GM21360 (cell line): ENCODE measurements around the gene SYTL1.

Experiments used
- ATAC-seq: cut with Tn5 transposase; IDR thresholded peaks from one replicate; pipeline ENCODE4 v1.9.1; 2021; ENCODE audit warnings: mild to moderate bottlenecking, moderate library complexity; ENCODE audit not compliant: unreplicated experiment

SYTL1 gene

DNA sequence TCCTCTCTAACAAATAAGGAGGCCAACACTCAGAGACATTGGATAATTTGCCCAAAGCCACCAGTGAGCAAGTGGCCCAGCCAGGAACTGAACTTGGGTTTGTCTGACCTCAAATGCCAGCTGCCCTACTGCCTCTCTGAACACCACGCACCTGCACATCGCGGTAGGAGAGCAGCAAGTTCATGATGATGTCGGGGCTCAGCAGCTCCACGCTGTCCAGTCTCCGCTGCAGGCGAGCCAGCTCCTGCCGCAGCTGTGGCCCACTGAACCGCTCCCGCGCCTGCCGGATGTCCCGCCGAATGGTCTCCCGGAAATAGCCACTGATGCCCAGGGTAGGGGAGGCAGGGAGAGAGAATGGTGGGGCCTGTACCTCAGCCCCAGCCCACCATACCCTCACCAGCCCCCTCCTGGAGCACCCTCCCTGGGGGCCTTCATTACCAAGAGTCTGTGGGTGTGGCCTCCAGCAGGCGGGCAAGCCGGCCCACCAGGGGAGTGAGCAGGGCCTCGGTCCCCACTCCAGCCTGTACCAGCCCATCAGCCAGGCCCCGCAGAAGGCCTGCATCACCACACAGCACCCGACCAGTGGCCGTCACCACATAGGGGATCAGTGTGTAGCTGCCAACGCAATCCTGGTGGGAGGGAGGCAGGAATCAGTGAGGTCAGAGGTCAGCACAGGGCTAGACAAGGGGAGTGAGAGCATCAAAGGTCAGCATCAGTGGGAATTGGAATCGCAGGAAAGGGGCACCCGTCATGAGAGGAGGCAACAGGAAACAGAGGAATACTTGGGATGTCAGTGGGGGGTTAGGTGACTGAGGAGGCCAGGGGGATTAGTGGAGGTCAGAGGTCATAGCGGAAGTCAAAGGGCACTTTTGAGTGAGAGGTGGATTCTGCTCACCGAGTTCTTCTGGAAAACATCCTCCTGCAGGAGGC lies 22.2 kb downstream of the SYTL1 start:
- ATAC-seq, result no peak

DNA sequence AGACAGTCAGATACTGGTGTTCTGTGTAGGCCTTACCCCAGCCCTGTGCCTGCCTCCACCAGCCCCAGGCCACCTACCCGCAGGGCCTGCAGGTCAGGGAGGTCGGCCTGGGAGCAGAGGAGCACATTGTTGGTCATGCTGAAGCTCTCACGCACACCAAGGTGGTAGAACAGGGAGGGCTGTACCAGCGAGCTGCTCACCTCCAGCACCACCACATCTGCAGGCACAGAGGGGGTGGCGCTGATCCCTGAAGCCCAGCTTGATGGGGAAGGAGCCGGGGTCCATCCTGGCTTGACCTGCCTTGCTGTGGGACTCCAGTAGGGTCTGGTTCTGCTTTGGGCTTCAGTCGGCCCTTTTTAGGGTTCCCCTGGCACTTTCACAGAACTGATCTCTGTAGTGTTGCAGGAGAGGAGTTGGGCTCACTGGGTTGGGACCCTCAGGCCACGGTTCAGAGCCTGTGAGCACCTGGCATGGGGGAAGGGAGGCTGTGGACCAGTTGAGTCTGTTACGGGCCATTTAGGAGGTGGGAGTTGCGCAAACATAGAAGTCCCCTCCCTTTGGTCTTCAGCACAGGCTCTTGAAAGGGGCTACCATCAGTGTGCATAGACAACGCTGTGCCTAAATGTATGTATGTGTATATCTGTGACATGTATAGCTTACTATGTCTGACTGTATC lies 23.0 kb downstream of the SYTL1 start:
- ATAC-seq, result no peak

DNA sequence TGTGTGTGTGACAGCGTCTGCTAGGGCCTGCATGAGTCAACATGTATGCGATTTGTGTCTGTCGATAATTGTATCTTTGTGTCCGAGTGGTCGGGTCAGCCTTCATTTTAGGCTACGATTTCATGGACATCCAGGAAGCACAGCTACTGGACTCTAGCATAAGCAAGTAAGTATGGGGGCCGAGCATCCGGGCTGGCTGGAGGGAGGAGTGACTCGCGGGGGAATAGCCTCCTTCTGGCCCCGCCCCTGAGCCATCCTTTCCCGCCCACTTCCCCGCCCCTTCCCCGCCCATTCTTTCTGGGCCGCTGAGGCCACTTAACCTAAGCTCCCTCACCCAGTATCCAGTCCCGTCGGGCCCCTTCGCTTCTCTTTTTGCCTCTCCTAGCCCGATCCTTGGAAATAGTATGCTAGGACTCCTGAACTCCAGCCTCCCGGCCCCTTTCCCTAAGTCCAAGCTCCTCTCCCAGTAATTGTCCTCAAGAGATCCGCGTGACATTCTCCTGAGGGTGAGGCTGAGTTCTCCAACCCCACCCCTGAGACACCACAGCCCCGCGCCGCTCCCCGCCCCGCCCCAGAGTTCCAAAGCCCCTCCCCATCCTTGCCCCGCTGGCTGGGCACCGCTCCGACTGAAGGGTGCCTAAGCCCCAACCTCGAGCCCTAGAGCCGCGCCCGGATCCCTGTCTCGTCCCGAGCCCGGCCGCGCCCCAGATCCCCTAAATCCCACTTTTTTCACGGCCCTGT lies 23.7 kb downstream of the SYTL1 start:
- ATAC-seq, result peak; percentile 30

DNA sequence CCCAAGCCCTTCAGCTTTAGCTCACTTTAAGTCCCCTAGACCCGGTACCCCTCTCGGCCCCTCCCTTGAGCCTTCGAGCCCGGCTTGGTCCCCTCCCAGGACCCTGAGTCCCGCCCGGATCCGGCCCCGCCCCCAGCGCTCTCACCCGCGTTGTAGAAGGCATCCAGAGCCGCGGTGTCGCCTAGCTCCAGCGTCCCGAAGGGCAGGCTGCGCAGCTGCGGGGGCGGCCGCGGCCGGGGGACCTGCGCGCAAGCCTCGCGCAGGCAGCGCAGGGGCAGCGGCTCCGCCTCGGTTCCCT lies 24.2 kb downstream of the SYTL1 start:
- ATAC-seq, result peak; percentile 37

DNA sequence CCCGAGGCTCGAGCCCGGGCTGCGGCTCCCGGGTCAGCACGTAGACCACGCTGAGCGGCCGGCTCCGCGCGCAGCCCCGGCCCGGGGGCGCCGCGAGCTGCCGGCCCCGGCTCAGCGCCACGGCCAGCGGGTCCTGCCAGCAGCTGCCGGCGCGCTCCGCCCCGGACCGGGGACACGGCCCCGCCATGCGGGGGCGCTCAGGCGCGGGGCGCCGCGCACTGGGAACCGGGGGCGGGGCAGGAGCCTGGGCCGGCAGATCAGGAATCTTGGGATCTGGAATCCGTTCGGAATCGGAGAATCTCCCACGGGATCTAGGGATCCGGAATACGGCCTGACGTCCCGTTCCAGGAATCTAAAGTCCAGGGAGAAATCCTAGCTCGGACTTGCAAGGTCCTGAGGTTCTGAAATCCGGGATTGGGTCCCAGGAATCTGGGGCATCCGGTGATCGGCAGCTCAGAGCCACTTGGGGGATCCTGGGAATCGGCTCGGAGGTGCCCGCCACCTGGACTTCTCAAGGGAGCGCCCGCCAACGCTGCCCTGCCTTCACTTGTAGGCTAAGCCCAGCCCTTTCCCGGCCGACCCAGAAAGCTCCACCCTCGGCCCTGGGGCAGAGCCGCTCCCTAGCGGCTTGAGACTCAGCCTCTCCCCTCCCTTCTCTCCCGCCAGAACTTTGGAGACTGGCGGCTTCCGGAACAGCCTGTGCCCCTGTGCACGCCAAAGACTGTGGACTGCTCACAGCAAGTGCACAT lies 24.8 kb downstream of the SYTL1 start, which contains the start of gene MAP3K6:
Gene MAP3K6, minus strand, starts transcription at position 551 of the 749 bp plus-strand sequence. Its CDS starts 364 bp downstream, at position 187.
- peak; percentile 42 for ATAC-seq

DNA sequence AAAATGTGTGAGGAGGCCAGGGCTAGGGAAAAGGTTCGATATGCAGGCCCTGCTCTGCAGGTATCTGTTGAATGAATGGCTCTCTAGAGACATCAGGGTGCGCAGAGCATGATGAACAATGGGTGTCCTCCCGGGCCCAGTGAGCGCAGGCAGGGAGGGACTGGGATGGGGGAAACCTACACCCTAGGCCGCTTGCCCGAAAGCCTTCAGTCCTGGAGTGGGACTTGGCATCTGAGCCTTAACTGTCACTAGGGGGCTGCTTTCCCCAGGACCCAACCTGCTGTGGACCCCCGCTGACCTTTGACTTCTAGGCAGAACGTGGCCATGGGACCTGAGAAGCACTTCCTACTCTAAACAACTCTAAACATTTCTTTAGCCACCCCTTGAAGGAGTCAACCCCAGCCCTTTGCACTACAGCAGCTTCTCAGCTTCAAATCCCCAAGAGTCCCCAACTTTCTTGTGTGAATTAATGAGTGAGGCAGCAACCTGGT lies 25.4 kb downstream of the SYTL1 start:
- no peak for ATAC-seq

DNA sequence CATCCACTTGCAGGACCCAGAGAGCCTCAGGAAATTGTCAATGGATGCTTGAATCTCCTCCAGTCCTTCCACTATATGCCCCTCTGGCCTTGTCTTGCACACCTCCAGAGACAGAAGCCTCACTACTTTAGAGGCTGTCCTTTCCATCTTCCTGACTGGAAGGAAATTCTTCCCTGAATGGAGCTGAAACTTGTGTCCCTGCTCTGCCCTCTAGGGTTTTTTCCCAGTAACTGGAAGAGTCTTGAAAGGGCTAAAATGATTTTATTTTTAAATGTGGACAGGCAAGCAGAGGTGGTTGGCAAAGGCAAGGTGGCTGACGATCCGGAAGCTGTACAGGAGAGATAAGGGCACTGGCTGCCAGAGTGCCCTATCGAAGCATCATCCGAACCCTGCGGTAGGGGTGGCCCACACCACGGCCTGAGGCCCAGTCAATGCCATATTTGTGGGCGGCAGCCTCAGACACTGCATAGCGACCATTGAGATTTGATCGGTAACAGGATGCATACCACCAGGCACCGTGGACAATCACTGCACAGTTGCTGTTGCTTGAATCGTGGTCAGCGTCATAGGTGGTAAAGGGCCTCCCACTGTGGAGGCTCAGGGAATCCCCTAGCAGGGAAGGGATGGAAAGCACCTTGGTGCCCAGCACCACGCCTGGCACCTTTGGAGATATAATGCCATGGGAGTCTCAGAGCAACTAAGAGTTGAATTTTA lies 27.2 kb downstream of the SYTL1 start:
- ATAC-seq, result no peak

DNA sequence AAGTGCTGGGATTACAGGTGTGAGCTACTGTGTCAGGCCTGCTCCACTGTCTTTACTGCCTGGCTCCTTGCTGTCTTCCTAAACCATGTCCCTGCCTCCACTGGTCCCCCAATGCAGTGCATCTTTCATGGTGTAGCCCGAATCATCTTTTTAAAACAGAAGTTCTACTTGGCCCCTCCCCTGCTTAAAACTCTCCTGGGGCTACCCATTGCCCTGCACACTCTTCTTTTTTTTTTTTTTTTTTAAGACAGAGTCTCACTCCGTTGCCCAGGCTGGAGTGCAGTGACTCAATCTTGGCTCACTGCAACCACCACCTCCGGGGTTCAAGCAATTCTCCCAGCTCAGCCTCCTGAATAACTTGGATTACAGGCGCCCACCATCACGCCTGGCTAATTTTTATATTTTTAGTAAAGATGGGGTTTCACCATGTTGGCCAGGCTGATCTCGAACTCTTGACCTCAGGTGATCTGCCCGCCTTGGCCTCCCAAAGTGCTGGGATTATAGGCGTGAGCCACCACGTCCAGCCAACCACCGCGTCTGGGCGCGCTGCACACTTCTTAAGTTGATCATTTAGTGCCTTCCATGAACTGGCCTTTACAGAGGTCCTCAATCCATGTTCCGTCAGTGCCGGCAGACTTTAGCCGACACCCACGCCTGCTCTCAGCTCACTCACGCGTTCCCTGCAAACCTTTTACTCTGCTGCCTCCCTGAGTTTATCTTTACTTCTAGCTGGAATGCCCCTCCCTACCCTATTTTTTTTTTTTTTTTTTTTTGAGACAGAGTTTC lies 30.4 kb downstream of the SYTL1 start:
- no peak for ATAC-seq

DNA sequence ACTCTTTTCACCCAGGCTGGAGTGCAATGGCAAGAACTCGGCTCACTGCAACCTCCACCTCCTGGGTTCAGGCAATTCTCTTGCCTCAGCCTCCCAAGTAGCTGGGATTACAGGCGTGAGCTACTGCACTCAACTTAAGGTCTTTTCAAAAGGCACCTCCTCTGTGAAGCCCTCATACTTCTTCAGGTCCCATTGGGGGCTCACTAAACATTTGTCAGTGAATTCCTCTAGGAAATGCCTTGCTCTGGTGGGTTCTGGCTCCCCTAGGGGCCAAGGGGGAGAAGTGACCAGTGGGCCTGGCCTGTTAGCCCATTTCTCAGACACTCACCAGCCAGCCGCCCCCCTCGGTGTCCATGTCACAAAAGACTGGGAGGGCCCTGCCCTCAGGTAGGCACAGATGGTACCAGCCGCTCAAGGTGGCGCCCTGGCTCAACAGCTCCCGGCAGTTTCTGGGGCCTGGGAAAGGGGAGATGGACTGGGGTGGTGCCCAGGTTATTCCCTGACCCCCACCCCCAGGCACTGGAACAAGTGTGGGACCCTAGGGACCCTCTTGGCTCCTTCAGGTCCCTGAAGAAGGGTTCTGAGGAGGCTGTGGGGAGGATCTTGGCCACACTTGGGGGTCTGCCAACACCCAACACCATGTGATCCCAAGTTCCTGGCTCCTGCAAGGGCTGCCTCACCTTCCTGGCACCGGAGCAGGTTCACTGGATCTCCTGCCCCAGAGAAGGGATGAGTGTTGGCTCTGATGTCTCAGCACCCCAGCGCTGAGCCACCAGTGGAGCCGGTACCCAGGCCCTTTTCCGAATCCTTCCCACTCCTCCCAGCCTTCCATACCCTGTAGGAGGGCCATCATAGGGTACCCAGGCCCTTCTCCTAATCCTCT lies 31.2 kb downstream of the SYTL1 start:
- no peak for ATAC-seq

DNA sequence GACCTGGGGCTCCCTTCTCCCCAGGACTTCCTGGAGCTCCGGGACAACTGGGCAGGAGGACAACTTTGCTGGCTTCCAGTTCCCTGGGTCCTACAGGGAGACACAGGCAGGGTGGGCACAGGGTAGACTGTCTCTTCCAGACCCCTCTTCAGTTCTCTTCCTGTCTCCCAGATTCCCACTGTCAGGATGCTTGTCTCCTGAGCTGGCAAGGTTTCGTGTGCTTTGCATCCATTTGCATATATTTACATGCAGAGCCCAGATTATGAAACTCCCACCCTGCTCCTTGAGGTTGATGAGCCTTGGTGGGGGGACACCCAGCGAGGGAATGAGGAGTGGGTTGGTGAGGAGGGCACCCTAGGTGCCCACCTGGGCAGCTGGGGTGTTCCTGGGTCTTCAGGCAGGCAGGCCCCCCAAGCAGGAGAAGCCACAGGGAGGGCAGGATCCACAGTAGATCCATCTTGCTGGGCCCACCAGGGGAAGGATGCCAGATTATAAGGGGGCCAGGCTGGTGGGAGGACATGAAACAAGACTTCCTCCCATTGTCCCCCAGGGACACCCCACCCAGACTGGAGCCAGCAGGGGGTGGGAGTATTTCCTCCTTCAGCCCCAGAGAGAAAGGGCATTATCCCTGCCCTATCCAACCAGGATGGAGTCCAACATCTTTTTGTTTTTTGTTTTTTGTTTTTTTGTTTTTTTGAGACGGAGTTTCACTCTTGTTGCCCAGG lies 32.7 kb downstream of the SYTL1 start, which contains the start of gene FCN3:
Gene FCN3, minus strand, starts transcription at position 463 of the 725 bp plus-strand sequence. Its CDS starts 6 bp downstream, at position 457.
- ATAC-seq, result no peak

DNA sequence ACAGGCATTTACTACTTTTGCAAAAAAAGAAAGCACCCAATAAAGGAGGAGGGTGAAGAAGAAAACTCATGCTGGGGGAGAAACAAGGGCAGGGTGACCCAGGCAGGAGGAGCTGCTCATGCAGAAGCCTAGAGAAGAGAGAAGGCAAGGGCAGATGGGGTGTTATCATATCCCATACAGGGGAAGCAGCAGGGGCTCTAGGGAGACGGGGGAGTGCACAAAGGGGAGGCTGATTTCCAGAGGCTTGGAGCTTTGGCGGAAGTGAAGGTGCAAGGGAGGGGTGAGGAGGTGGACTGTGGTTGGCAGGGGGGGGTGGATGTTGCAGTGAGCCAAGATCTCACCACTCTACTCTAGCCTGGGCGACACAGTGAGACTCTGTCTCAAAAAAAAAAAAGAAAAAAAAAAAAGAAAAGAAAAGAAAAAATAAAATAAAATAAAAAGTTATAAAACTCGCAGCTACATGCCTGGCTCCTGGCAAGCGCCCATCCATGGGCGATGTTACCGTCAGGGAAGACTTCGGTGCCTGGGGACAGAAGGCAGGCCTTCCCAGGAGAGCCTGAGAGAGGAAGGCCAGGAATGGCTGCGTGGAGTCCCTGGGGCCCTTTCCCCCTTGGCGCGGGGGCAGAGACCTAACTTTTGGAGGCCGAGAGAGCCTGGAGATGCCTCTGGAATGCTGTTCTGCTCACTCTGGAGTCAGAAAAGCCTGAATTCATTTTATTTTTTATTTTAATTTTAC lies 36.1 kb downstream of the SYTL1 start:
- no peak for ATAC-seq

DNA sequence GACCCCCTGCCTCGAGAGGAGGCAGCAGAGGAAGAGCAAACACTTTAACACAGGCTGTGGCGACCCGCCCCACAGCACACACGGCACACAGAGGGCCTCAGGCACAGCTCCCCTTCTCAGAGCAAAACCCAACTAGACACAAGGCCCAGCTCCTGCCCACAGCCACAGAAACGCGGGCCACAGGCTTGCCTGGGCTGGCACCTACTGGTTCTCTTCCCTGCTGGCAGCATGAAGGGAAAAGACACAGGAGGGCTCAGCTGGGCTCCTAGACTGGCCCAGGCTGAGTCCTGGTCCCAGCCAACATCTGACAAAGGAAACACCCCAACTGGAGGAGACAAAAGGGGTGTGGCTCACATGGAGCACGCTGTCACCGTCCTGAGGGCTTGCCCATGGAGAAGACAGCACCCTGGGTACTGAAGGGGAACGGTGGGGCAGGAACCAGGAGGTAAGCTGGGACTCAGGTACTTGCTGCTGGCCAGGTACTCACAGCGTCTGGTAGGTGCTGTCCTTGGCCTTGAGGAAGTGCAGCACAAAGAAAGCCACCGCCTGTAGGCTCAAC lies 37.8 kb downstream of the SYTL1 start:
- ATAC-seq, result no peak

DNA sequence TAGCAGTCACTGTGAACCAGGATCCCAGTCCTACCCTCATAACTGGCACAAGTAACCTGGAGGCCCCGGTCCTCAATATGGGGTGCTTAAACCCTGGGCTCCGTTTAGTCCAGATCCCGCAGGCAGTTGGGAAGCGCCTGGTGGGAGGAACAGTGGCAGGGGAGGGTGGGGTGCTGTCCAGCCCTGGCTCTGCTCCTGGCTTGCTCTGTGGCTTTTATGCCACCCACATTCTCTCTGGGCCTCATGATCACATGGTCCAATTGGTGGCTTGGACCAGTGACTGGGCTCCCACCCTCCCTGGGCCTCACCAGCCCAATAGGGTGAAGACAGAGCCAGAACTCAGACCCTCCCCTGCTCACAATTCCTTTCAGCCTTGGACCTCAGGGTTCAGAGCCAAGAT lies 38.4 kb downstream of the SYTL1 start:
- no peak for ATAC-seq

DNA sequence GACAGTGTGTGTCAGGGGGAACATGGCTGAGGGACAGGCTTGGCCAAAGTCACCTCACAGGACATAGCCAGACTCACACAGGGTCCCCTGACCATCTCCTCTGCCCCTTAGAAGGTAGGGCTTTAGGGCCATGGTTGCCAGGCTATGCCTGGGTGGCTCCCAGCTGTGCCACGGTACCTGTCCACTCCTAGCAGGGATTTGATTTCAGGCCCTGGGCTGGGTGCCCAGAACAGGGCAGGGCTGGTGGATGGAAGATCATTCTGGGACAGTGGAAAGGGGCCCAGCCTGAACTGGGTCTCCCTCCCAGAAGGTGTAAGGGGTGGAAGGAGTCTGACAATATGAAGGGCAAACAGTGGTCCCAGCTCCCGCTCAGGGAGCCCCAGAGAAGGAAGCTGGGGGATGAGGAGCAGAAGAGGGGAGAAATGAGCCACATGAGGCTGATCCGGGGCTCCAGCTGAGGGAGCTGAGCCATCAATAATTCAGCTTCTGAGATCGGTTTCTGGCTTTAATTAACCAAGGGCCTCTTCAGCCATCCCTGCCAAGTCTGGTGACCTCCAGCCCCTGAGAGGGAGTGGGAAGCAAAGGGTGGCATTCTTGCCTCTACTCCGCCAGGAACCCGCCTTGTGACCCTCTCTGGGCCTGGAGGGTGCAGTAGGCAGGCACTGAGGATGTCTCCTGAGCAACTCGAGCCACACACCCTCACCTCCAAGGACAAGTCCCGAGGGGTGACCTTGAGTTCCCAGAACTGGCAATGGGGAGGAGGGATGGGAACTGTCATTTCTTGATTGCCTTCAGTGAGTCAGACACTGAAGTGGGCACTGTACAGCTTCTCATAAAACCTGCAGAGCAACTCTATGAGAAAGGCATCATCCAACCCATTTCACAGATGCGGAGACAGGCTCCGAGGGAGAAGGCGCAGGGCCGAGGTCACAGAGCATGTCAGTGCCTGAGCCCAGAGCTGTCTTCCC lies 39.2 kb downstream of the SYTL1 start:
- no peak for ATAC-seq
